ENCODE results near the gene DIPK1C.

DIPK1C gene

DNA sequence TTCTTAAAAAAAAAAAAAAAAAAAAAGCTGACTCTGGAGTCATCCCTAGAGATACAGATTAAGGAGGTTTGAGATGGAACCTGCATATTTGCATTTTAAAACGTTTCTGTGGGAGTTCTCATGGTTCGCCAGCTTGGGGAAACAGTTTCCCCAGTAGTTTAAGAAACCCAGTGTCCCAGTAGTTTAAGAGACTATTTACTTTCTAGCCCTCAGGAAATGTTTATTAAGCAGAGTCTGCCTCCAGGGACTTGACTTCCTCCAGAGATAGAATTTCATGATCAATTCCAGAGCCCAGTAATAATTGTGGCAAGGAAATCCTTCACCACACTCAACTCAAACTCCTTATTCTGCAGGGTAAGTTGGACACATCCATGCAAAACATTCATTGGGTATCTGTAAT, 39.1 kb downstream of the DIPK1C start:
- DNase-seq (ENCODE audit: low read depth), result no peak

DNA sequence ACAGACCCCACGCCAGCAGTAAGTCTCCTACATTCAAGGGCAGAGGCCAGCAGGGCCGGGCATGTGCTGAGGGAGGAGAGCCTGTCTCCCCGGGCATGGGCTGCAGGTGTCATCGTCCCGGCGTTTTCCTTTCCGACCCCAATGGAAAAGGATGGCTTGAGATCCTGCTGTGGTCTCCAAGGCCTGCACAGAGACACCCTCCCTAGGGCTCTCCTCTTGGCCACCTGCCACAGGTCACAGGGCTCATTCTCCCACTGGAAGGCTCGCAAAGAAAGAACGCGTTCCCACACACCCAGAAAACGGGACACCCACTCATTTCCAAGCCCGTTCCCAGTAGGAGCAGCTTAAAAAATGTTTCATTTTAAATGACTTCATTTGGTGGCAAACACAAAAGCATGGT, 41.0 kb downstream of the DIPK1C start:
- no peak for DNase-seq (ENCODE audit: low read depth)

DNA sequence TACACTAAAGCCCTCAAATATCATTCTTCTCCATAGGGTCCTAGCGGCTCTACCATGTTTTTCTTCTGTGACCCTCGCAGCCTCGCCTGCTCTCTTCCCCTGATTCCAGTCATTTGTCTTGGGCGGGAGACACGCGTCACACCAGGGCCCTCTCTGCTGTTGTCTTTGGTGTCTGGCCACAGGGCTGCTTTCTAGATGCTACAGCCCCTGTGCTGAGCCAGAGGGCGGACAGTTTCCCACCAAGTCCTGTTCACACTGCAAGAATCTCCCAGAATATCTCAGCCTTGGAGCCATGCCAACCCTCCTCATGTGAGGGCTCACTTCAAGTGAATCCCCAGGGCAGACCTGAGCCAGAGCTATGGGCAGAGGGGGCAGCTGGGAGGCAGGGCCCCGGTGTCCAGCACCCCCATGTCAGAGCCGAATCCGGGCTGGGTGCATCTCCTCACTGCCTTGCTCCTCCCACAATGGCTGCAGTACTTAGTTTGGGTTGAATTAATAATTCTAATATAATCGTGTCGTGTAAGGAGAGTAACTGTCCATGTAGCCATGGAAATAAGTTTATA, 42.1 kb downstream of the DIPK1C start:
- DNase-seq (ENCODE audit: low read depth), result no peak

DNA sequence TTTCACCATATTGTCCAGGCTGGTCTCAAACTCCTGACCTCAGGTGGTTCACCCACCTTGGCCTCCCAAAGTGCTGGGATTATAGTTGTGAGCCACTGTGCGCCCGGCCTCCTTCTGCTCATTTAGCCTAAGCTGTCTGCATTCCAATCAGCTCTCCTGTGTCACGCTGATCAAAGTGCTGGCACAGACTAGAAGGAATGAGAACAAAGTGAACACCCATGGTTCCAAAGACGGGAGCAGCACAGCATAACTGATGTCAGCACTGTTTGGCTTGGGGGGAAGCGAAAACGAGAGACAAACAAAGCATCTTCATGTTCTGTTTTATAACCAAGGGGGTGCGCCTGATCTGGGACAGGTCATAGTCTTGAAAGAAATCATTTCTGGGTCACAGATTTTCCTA, 43.3 kb downstream of the DIPK1C start:
- no peak for DNase-seq (ENCODE audit: low read depth)

DNA sequence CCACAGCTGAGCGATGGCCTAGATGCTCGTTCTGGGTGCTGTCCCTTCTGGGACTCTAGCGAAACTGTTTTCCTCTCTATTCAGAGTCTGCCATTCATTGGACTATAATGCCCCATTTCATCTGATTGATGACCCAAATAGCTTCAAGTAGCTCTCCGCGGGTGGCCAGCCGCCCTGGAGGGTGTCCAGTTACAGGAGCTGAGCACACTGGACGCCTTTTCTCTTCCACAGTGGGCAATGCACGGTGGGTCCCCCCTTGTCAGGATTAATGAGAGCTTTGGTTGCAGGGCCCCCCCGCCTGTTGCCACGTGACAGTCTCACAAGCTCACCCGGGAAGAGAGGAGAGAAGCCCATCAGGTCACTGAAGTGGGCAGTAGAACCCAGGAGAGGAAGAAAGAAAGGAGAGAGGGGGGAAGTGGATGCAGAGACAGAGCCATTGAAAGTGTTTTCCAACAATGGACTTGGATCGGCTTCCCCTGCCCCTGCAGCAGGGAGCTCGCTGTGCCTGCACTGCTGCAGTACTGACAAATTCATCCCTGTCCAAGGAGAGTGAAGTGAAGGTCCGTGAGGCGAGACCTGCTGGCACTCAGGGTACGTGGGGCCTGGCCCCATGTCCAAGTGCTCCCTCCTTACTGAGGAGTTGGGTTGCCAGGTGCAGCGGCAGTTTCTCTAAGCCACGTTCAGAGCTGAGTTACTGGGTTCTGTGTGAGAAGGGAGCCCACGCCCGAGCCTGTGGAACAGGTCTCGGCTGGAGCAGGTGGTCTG, 44.8 kb downstream of the DIPK1C start:
- no peak for DNase-seq (ENCODE audit: low read depth)

DNA sequence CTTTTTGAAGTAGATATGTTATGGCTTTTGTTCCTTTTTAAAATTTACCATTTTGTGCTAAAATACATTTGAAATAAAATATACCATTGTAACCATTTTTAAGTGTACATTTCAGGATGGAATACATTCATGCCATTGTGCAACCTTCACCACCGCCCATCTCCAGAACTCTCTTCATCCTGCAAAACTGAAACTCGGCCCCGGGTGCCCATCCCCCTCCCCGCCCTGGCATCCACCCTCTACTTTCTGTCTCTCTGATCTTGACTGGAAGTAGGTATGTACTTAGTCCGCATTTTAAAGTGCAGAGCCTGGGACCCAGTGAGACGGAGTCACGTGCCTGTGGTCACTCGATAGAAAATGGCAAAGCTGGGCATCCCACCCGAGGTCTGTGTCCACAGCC, 45.6 kb downstream of the DIPK1C start:
- DNase-seq (ENCODE audit: low read depth), result no peak

DNA sequence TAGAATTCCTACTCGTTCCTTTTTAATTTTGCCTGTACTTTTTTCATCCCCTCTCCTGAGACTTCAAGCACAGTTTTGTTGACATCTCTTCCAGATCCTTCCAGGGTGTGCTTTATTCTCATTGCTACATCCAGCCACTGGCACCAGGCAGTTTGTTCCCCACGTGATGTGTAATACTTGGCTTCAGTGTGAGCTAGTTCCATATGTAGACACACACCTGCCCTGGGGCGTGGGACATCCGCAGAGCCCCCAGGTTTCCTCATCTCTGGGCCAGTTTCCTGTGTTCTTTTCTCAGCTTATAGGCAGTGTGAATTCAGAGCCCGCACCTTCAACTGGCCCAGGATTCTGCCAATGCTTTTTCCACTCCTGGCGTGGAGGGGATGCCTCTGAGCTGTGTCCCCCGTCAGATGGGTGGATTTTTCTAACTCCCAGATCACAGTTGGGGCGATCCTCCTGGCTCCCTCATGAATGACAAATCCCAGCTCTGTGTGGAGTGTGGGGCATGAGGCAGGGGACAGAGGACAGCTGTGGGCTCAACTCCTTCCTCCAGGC, 46.6 kb downstream of the DIPK1C start:
- no peak for DNase-seq (ENCODE audit: low read depth)

DNA sequence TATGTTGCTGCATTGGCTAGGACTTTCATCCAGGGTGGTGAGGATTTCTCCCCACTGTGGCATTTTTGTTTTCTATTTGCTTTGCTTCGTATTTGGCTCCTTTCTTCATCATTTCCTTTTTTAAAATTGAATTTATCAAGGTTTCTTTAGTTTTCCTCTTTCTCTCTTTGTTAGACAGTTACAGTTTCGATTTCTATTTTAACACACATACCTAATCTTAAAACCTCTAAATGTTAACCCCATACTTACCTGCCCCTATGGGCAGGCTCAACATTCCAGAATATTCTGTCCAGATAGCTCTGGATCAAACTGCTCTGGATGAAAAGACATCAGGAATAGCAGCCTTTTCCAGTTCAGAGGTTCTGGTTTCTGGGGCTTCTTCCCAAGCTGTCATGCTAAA, 49.2 kb downstream of the DIPK1C start:
- no peak for DNase-seq (ENCODE audit: low read depth)

DNA sequence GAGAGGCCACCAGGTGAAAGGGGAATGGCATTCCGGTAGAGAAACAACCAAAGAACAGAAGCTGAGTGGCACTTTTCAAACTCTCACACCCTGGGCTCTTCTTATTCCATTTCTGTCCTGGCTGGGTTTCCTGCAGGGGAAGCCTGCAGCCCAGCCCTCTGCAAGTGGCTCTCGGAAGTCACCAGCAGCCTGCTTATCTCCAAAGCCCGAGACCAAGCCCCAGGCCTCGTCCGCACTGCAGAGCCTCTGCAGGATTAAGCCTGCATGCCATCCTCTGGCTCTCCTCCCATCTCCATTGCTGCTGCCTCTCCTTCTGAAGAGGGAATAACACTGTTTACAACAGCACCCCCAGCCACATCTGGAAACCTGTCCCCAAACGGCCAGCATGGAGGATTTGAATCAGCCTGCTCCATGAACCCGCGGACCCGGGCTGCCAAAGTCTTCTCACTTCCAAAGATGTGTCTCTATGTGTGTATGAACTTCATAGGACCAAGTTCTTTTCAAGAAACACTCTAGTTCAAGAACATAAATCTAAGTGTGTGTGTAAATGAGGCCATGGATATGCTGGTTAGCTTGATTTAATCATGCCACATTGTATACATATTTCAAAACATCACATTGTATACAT, 54.2 kb downstream of the DIPK1C start:
- no peak for DNase-seq (ENCODE audit: low read depth)

DNA sequence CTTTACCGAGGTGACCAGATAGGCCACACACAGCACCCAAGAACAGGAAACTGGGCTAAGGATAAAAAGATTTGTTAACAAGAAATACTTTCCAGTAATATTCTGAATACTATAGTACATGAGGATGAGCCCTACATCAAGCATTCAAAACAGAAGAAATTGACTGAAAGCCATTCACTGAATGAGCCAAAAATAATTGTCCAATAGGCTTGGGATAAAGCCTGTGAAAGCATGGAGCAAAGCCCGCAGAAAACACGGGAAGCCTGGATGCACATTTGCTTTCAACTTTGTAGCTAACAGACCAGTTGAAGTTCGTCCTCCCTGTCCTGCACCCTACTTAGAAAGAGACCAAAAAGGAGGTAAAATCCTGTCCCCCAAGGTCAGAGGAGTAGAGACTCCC, 56.3 kb downstream of the DIPK1C start:
- no peak for DNase-seq (ENCODE audit: low read depth)

DNA sequence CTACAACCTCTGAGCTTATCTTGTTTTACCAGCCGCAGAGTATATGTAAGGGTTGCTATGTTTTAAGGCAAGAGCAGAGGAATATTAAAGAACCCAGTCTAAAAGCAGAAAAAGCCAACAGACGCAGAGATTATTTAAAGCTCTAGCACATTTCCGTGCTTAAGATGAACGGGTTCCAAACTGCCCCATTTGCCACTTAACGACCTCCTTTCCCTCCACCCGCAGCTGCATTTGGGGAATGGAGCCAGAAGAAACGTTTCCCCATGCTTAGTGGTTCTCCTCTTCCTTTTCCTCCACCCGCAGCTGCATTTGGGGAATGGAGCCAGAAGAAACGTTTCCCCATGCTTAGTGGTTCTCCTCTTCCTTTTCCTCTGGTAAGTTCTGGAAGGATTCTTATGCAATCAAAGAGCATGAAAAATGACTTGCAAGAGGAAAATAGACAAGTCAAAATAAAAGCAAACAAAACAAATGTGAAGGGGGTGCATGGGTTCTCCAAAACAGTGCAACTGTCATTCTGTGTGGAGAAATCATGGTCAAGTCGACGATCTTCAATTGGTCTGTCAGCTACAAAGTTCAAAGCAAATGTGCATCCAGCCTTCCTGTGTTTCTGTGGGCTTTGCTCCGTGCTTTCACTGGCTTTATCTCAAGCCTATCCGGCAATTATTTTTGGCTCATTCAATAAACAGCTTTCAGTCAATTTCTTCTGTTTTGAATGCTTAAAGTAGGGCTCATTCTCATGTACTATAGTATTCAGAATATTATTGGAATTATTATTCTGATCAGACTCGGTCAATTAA, 57.8 kb downstream of the DIPK1C start:
- DNase-seq (ENCODE audit: low read depth), result no peak

DNA sequence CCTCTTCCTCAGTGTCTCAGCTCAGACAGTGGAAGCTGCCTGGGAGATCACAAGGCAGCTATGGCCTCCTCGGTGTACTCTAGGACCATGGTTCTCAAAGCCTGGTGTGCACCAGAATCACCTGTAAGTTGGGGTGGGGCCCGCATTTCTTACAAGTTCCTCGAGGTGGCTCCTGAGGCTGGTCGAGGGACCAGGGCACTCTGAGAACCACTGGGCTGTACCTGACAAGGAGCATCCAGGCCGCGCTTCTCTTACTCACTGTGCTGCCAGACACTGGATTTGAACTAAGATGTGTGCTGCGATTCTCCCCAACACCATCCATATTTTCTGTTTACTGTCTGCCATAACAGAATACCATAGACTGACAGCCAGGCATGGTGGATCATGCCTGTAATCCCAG, 59.5 kb downstream of the DIPK1C start:
- no peak for DNase-seq (ENCODE audit: low read depth)

DNA sequence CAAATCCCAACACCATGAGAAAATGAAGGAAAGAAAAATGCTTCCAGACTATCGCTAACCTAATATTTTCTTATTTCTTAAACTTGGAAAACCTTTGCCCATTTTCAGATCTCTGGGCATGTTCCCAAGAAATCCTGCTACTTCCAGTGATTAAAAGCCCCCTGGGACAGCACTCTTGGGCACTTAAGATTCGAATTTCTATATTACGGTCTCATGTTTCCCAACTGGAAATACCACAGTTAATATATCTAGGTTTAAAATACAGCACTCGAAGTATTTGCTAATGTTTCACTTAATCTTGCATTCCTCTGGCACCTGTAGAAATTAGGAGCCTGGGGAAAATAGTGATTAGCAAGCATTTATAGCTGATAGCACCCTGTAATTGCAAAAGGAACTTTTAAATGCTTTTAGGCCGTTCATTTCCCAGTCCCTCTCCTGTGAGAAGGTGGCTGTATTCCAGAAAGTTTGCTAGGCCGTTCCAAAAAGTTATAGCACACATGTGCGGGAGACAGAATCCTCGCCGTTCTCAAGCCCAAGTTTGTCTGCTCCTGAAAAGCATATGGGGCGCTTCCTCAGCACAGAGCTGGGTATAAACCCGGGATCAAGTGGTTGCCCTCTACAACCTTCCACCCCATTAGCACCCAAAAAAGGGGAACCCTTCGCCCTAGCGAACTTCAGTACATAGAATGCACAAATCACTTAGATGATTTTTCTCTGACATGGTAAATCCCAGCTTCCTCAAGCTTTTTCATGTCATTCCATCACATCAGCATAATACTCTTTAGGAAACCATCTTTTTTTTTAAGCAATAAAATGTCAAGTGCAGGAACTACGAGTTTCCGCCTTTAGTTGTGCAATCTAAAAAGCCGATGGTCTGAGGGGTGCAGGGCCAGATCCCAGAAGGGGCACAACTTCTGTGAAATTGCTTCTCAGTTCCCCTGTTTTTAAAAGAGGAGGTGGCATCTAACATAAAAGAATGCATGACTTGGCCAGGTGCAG, 60.6 kb downstream of the DIPK1C start:
- no peak for DNase-seq (ENCODE audit: low read depth)

DNA sequence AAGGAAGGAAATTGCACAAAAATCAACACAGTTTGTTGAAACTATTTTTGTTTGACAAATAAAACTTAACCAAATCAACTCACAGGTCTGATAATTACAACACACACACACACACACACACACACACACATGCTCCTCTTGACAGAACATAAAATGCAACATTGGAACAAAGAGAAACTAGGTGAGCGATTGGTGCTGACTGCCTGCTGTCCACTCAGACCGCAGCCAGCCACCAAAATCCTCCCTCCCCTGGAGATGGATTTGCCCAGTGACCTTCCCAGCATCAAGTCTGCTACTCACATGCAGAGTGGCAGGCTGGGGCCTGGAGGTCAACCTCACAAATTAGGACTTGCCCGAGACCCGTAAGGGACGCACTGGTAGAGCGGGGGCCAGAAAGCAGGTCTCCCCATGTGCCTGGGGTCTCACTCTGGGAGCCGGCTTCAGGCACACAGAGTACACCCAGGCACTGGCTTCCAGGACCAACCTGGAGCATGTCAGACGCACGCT, 61.4 kb downstream of the DIPK1C start:
- no peak for DNase-seq (ENCODE audit: low read depth)

DNA sequence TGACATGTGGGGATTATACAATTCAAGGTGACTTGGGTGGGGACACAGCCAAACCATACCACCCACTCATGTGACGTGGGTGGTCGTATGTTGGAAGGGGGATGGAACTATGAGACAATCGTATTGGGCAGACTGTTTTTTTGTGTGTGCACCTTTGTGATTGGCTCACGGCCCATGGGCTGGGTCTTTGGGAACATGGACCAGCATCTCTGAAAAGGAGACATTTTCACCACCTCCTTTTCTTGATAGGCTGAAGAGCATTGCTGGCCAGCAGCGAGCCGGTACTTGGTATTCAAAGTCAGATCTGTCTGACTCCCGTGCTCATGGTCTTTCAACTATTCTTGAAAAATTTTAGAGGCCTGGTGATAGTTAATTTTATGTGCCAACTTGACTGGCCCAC, 62.1 kb downstream of the DIPK1C start:
- no peak for DNase-seq (ENCODE audit: low read depth)

DNA sequence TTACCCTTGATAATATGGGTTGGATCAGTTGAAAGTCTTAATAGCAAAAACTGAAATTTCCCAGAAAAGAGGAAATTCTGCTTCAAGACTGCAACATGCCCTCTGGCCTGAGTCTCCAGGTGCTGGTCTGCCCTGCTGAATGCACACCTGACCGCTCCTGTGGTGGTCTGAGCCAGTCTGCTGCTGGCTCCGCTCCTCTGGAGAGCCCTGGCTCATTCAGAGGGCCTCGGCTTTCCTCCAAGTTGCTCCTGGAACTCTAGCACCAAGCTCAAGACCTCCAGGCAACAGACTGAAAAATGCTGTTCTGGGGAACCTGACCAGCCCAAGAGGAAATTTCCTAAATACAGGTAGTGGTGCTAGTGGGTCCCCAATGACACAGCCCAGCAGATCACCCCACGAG, 64.8 kb downstream of the DIPK1C start:
- no peak for DNase-seq (ENCODE audit: low read depth)

DNA sequence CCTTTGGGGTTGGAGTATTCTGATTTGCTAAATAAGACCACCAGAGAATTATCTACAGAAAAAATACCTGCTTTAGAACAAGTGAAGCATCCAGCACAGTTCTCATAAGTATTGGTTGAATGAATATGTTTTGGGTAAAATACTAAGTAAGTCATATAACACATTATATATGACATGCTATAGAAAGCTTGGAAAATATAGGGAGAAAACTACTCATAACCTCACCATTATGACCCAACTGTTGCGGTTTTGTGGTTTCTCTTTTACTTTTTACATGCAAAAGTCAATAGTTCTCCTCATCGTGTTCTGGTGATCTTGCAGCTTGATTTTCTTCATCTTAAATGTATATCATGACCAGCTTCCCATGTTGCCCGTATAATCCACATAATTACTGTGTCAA, 66.2 kb downstream of the DIPK1C start:
- no peak for DNase-seq (ENCODE audit: low read depth)

DNA sequence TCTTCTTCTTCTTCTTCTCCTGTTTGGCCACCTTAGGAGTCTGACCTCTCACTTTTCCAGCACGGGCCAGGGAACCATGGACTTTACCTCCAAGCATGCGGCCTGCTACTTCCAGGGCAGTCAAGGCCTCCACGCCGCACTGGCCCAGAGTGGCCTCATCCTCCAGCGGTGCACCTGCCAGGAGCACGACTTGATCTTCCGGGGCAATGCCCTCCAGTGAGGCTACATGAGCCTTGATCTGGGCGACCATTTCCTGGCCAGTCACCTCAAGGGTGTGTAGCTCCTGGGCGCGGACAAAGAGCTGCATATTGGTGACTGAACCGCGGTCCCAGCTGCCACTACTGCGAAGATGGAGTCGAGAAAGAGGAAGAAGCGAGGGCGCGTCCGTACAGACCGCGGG, 67.1 kb downstream of the DIPK1C start:
- no peak for DNase-seq (ENCODE audit: low read depth)

DNA sequence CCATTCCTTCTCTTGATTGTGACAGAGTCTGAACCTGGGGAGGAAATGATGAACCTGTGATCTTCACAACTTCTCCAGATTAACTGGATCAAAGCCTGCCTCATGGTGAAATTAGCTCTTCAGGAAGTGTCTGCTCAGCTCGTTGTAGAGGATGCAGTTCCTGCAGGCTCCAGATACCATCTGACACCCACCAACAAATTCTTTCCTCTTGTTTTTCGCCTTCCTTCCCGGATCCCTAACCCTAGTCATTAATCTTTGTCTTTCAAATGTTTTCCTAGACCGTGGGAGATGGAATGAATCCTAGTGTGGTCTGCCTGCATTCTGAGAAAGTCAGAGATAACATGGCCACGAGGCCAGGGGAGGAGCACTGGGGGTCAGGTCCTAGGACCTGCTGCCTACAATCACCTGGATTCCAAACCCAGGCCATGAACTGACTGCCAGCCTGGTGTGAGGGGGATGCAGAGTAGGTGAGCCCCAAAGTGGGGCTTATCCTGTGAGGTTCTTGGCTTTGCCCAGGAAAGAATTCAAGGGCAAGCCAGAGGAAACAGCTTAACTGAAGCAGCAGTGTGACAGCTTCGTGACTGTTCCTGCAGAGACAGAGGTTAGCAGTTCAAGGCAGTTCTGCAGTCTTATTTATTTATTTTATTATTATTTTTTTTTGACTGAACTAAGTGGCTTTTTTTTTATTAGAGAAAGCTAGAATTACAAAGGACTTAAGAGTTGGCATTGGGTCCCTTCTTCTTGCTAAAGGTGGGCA, 67.8 kb downstream of the DIPK1C start:
- no peak for DNase-seq (ENCODE audit: low read depth)

DNA sequence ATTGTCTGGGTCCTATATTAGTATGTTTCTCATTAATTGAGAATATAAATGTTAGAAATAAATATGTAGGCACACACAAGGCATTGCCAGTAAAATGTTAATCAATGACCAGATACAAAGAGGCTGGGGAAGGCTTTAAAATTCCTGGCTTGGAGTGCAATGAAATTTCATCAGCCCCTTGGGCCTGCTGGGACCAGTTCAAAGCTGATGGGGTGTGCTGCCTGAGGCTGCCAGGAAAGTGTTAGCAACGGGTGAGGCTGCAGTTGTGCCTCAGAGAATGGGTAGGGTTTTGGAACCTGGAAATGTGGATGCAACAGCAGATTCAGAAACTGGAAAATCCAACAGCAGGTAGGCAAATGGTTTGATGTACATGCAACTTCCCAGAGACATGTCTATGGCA, 68.9 kb downstream of the DIPK1C start:
- DNase-seq (ENCODE audit: low read depth), result no peak

All from stimulated activated CD8-positive, alpha-beta memory T cell treated with anti-CD3 and anti-CD28 coated beads, Interleukin-15, amount 100 ng/mL, for 1 hour (primary cell).